ENCODE results near the gene MAGI2. TPM values are rescaled to one million over a fixed set of nuclear protein-coding genes. Genes with fewer than 3 reads are reported as not detected.

Gene MAGI2
- total and polyA plus RNA-seq, 2 donors (not counting 3 experiments of a cell fraction or from before 2014, with no cell fraction given), result 0.28 to 6.0 TPM

DNA sequence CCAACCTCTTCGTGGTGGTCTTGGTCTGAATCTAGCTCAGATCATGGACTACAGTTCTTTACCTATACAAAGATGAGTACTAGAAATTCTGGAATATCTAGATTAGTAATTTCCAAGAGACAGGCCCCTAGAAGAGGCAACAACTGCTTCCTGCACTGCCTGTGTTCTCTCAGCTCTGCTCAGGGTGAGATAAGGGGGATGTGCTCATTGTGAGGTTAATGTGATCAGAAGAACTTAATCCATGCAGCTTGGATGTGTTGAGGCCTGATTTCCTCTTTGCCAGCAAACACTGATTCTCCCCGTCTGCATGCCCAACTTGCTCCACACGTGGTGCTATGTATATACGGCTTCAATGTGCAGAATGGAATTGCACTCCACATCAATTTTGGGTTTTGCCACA, 1386.9 kb downstream of the MAGI2 start:
- no peak for DNase-seq (ENCODE audit: low read depth, low spot score)
- H3K4me2 ChIP-seq (ENCODE audit: insufficient read depth, low read length), result no peak overlapping the region
- no peak overlapping the region for H2AFZ ChIP-seq (ENCODE audit: low read depth, low read length)
- no peak overlapping the region for H3K4me3 ChIP-seq (replicated peaks in 1 of 3; ENCODE audit: insufficient read depth in 1 of 3, low read depth in 1 of 3, low read length in 3 of 3)
- dilution Hi-C loops (cut with MboI; ENCODE audit: extremely low pct_ligation_motif_present, low sequenced_read_pairs) (no loop called here), intact Hi-C loops (cut with micrococcal nuclease) (no loop called here)
- no peak for FAIRE-seq
- H3K9me1 ChIP-seq (replicated peaks; ENCODE audit: control insufficient read depth, extremely low read depth, insufficient read depth, low read length), result no peaks in the 10 kb centered on the region
- H3K27me3 ChIP-seq (ENCODE audit: control insufficient read depth in 2 of 2, insufficient read depth in 2 of 2, low read length in 2 of 2), result peaks cover 0 to 2% of the 10 kb centered on the region in 2 experiments
- no peaks in the 10 kb centered on the region for H4K20me1 ChIP-seq (replicated peaks; ENCODE audit: control insufficient read depth, extremely low read depth, insufficient read depth, low read length)
- H3K9ac ChIP-seq (replicated peaks; ENCODE audit: extremely low read depth, insufficient read depth, low read length), result no peak overlapping the region
- ChIA-PET POLR2A (no interaction called here), CTCF (no interaction called here)
- no peak overlapping the region for H3K27ac ChIP-seq (ENCODE audit: insufficient read depth, low read depth, low read length)
- no peaks in the 10 kb centered on the region for H3K36me3 ChIP-seq (ENCODE audit: control insufficient read depth in 2 of 2, extremely low read depth in 1 of 2, insufficient read depth in 2 of 2, low read length in 2 of 2)
- H3K79me2 ChIP-seq (ENCODE audit: control insufficient read depth, insufficient read depth, low read length), result no peaks in the 10 kb centered on the region
- H3K4me1 ChIP-seq (ENCODE audit: control insufficient read depth, extremely low read depth, insufficient read depth, low read length), result no peaks in the 10 kb centered on the region
- no TSS peak for BruUV-seq (replicated peaks)
- TF ChIP-seq EZH2 (IDR thresholded peaks at IDR 0.05; ENCODE audit: borderline replicate concordance, low read depth, low read length, severe bottlenecking), result no peak
- no peak for TF ChIP-seq FOS (IDR thresholded peaks at IDR 0.05; ENCODE audit: borderline replicate concordance, insufficient read depth, low read length)
- TF ChIP-seq, protein P1, sequence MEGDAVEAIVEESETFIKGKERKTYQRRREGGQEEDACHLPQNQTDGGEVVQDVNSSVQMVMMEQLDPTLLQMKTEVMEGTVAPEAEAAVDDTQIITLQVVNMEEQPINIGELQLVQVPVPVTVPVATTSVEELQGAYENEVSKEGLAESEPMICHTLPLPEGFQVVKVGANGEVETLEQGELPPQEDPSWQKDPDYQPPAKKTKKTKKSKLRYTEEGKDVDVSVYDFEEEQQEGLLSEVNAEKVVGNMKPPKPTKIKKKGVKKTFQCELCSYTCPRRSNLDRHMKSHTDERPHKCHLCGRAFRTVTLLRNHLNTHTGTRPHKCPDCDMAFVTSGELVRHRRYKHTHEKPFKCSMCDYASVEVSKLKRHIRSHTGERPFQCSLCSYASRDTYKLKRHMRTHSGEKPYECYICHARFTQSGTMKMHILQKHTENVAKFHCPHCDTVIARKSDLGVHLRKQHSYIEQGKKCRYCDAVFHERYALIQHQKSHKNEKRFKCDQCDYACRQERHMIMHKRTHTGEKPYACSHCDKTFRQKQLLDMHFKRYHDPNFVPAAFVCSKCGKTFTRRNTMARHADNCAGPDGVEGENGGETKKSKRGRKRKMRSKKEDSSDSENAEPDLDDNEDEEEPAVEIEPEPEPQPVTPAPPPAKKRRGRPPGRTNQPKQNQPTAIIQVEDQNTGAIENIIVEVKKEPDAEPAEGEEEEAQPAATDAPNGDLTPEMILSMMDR (IDR thresholded peaks at IDR 0.05; ENCODE audit: extremely low read depth in 1 of 2, insufficient read depth in 1 of 2, low read depth in 1 of 2, low read length in 2 of 2), result no peak
- no peak for TF ChIP-seq GATA2 (IDR thresholded peaks at IDR 0.05; ENCODE audit: insufficient read depth, insufficient read length, low read depth, low read length)
- TF ChIP-seq MAX (IDR thresholded peaks at IDR 0.05; ENCODE audit: insufficient read depth, insufficient read length), result no peak
- no peak for TF ChIP-seq JUN (IDR thresholded peaks at IDR 0.05; ENCODE audit: borderline replicate concordance, insufficient read depth, insufficient read length, low read depth)
- no peak for TF ChIP-seq POLR2A (IDR thresholded peaks at IDR 0.05; ENCODE audit: low read depth, low read length)
- no peaks in the 10 kb centered on the region for H3K9me3 ChIP-seq (replicated peaks; ENCODE audit: control insufficient read depth, insufficient read depth, low read length)
